ENCODE measurements around the gene SMG1.

SMG1 gene

DNA sequence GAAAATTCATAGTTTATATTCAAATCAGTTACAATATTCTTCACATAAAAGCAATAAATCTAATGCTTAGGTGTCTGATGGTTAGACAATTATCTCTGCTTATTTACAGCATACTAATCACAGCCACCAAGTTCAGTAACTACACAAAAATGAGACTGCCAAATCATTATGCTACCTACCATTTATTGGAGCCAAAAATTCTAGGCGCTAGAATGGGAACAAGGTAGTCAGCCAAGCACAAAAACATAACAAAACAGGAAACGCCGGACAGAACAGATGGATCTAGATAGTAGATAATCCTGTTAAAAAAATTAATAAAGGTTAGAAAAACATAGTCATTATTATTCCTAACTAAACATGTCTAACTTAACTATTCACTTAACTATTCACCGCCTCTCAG is 128.5 kb downstream of the SMG1 start:
- peaks cover 40% of the 10 kb centered on the region for H3F3A ChIP-seq (ENCODE audit: control insufficient read depth, insufficient read depth)
- H3K27me3 ChIP-seq (ENCODE audit: control insufficient read depth, low read length), result no peaks in the 10 kb centered on the region
- H3K27ac ChIP-seq (ENCODE audit: low read depth, low read length), result no peak overlapping the region
- H4K20me1 ChIP-seq (ENCODE audit: control insufficient read depth, insufficient read depth, low read depth, low read length), result peaks cover 22% of the 10 kb centered on the region
- H3K4me2 ChIP-seq (ENCODE audit: low read length), result no peak overlapping the region
- H3K4me1 ChIP-seq (ENCODE audit: control insufficient read depth, low read length), result peaks cover 26% of the 10 kb centered on the region
- TF ChIP-seq, protein P1, sequence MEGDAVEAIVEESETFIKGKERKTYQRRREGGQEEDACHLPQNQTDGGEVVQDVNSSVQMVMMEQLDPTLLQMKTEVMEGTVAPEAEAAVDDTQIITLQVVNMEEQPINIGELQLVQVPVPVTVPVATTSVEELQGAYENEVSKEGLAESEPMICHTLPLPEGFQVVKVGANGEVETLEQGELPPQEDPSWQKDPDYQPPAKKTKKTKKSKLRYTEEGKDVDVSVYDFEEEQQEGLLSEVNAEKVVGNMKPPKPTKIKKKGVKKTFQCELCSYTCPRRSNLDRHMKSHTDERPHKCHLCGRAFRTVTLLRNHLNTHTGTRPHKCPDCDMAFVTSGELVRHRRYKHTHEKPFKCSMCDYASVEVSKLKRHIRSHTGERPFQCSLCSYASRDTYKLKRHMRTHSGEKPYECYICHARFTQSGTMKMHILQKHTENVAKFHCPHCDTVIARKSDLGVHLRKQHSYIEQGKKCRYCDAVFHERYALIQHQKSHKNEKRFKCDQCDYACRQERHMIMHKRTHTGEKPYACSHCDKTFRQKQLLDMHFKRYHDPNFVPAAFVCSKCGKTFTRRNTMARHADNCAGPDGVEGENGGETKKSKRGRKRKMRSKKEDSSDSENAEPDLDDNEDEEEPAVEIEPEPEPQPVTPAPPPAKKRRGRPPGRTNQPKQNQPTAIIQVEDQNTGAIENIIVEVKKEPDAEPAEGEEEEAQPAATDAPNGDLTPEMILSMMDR (IDR thresholded peaks at IDR 0.05; ENCODE audit: low read depth, low read length, poor library complexity, severe bottlenecking), result no peak
- no peak for TF ChIP-seq EZH2phosphoT487 (IDR thresholded peaks at IDR 0.05; ENCODE audit: borderline replicate concordance, low read length)
- peaks cover 66% of the 10 kb centered on the region for H3K79me2 ChIP-seq (ENCODE audit: control insufficient read depth, low read length)
- no peaks in the 10 kb centered on the region for H3K9me2 ChIP-seq (replicated peaks; ENCODE audit: control insufficient read depth, low read length)
- no peaks in the 10 kb centered on the region for H3K9me3 ChIP-seq (ENCODE audit: control insufficient read depth, insufficient read depth, low read length)
- no peak overlapping the region for H3K4me3 ChIP-seq (ENCODE audit: low read length)
- H3K36me3 ChIP-seq (ENCODE audit: control insufficient read depth, low read length), result peaks cover 82% of the 10 kb centered on the region

DNA sequence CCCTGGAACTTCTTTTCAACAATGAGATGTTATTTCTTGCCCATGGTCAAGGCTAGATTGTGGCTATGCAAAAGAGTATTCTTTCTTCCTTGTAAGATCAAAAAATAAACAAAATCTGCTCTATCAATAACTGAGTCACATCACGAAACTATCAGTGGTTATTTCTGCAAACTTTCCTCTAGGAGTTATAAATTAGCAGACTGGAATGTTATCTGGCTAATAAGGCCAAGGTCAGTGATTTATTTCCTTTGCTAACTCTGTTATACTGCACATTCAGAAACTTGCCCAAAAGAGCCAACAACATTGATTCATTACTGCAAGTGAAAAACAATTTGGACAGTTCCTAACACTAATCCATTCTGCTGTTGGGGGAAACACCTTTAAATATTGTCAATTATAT is 129.8 kb downstream of the SMG1 start:
- H3K27ac ChIP-seq (ENCODE audit: low read depth, low read length), result no peak overlapping the region
- peaks cover 16% of the 10 kb centered on the region for H3K4me1 ChIP-seq (ENCODE audit: control insufficient read depth, low read length)
- TF ChIP-seq EZH2phosphoT487 (IDR thresholded peaks at IDR 0.05; ENCODE audit: borderline replicate concordance, low read length), result no peak
- TF ChIP-seq, protein P1 (IDR thresholded peaks at IDR 0.05; ENCODE audit: low read depth, low read length, poor library complexity, severe bottlenecking), result no peak
- no peaks in the 10 kb centered on the region for H3K27me3 ChIP-seq (ENCODE audit: control insufficient read depth, low read length)
- H3K9me3 ChIP-seq (ENCODE audit: control insufficient read depth, insufficient read depth, low read length), result no peaks in the 10 kb centered on the region
- H4K20me1 ChIP-seq (ENCODE audit: control insufficient read depth, insufficient read depth, low read depth, low read length), result peaks cover 22% of the 10 kb centered on the region
- no peak overlapping the region for H3K4me2 ChIP-seq (ENCODE audit: low read length)
- no peak overlapping the region for H3K4me3 ChIP-seq (ENCODE audit: low read length)
- no peaks in the 10 kb centered on the region for H3K9me2 ChIP-seq (replicated peaks; ENCODE audit: control insufficient read depth, low read length)
- peaks cover 95% of the 10 kb centered on the region for H3K36me3 ChIP-seq (ENCODE audit: control insufficient read depth, low read length)
- peaks cover 48% of the 10 kb centered on the region for H3F3A ChIP-seq (ENCODE audit: control insufficient read depth, insufficient read depth)
- peaks cover 60% of the 10 kb centered on the region for H3K79me2 ChIP-seq (ENCODE audit: control insufficient read depth, low read length)

DNA sequence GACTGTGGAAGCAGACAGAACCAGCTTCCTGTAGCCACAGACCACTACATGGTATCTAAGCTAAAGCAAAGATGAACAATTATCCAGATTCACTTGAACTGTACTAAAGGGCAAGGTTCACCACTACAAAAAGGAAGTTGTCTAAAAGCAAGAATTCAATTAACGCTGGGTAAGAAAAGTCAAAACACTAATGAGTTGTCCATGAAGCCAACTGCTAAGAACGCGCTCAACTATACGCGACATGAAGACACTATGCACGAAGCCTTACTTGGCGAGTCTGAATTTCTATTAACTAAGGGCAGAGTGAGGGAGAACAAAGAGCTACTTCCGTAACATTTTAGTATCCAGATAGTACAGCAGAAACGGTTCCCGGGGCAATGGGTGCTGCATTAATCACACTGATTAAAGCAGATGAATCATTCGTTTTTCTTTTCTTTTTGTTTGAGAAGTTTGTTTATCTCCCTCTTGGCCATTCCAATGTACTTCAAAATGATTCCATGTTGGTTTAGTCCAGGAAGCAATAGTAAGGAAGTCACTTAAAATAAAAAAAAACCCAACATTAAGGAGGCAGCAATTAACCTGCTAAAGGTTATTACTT is 133.3 kb downstream of the SMG1 start:
- H3K4me2 ChIP-seq (ENCODE audit: low read length), result no peak overlapping the region
- H3K27ac ChIP-seq (ENCODE audit: low read depth, low read length), result no peak overlapping the region
- H3K79me2 ChIP-seq (ENCODE audit: control insufficient read depth, low read length), result peaks cover 52% of the 10 kb centered on the region
- no peaks in the 10 kb centered on the region for H3K9me2 ChIP-seq (replicated peaks; ENCODE audit: control insufficient read depth, low read length)
- peaks cover 68% of the 10 kb centered on the region for H3F3A ChIP-seq (ENCODE audit: control insufficient read depth, insufficient read depth)
- peaks cover 92% of the 10 kb centered on the region for H3K36me3 ChIP-seq (ENCODE audit: control insufficient read depth, low read length)
- TF ChIP-seq, protein P1 (IDR thresholded peaks at IDR 0.05; ENCODE audit: low read depth, low read length, poor library complexity, severe bottlenecking), result no peak
- TF ChIP-seq EZH2phosphoT487 (IDR thresholded peaks at IDR 0.05; ENCODE audit: borderline replicate concordance, low read length), result no peak
- no peak overlapping the region for H3K4me3 ChIP-seq (ENCODE audit: low read length)
- no peaks in the 10 kb centered on the region for H3K27me3 ChIP-seq (ENCODE audit: control insufficient read depth, low read length)
- no peaks in the 10 kb centered on the region for H3K9me3 ChIP-seq (ENCODE audit: control insufficient read depth, insufficient read depth, low read length)
- H3K4me1 ChIP-seq (ENCODE audit: control insufficient read depth, low read length), result peaks cover 16% of the 10 kb centered on the region
- peaks cover 22% of the 10 kb centered on the region for H4K20me1 ChIP-seq (ENCODE audit: control insufficient read depth, insufficient read depth, low read depth, low read length)

Measured in DOHH2 (cell line).